ENCODE measurements around the gene KRT85. TPM values are rescaled to one million over a fixed set of nuclear protein-coding genes. Genes with fewer than 3 reads are reported as not detected.

The KRT85 gene
- total RNA-seq, 1 experiment from 2014 or later, result not detected

DNA sequence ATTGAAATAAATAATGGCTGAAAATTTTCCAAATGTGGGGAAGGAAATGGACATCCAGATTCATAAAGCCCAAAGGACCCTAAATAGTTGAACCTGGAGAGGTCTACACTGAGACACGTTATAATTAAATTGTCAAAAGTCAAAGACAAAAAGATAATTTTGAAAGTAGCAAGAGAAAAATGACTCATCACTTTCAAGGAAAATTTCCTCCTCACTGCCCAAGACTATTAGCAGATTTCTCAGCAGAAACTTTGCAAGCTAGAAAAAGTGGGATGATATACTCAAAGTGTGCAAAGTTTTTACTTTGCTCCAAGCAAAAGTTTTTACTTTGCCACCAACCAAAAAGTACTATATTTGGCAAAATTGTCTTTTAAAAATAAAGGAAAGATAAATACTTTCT lies 30.2 kb downstream of the KRT85 start:
- H3K79me2 ChIP-seq (ENCODE audit: low read depth), result no peaks in the 10 kb centered on the region
- H3K4me1 ChIP-seq (replicated peaks; ENCODE audit: insufficient read depth), result peaks cover 23% of the 10 kb centered on the region
- no peak overlapping the region for H3K4me3 ChIP-seq
- no peak overlapping the region for H3K4me2 ChIP-seq
- ChIA-PET POLR2A (ENCODE audit: unreplicated experiment) (interaction anchor here (0.6 kb wide), 1 partner anchor 145 kb away, joined by 8 read pairs; no protein-coding TSS in a partner anchor), CTCF (no interaction called here)
- no peaks in the 10 kb centered on the region for H3K27me3 ChIP-seq (ENCODE audit: insufficient read depth, low read depth)
- H3K27ac ChIP-seq, result peak overlapping the region; percentile 41
- H3F3A ChIP-seq (ENCODE audit: insufficient read depth, low read depth), result peaks cover 22% of the 10 kb centered on the region
- peak in 1 of 2 experiments; percentile 48 for DNase-seq
- intact Hi-C loops (cut with micrococcal nuclease; ENCODE audit: unreplicated experiment), result no loop called here
- H3K9me3 ChIP-seq (ENCODE audit: insufficient read depth, low read depth), result no peaks in the 10 kb centered on the region
- TF ChIP-seq CTCF (conservative IDR thresholded peaks at IDR 0.05), result no peak
- no peak for TF ChIP-seq EZH2 (IDR thresholded peaks at IDR 0.05; ENCODE audit: low read depth)
- H4K20me1 ChIP-seq (ENCODE audit: insufficient read depth), result no peaks in the 10 kb centered on the region
- H2AFZ ChIP-seq, result no peak overlapping the region
- BruUV-seq (replicated peaks), result no TSS peak
- no peaks in the 10 kb centered on the region for H3K36me3 ChIP-seq (ENCODE audit: low read depth)
- no peaks in the 10 kb centered on the region for H3K9me2 ChIP-seq (ENCODE audit: insufficient read depth)

DNA sequence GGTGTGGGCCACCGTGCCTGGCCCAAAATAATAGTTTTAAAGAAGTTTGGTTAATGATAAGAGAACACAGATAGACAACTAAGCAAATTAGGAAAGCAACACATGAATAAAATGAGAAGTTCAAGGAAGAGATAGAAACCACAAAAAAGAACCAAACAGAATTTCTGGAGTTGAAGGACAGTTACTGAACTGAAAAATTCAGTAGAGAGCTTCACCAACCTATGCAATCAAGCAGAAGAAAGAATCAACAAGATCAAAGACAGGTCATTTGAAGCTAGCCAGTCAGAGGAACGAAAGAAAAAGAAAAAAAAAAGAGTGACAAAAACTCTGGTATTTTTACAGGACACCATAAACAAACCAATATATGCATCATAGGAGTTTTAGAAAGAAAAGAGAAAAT lies 30.6 kb downstream of the KRT85 start:
- Histone ChIP-seq H4K20me1 (ENCODE audit: insufficient read depth) (no peaks in the 10 kb centered on the region), H3K79me2 (ENCODE audit: low read depth) (no peaks in the 10 kb centered on the region), H3F3A (ENCODE audit: insufficient read depth, low read depth) (peaks cover 22% of the 10 kb centered on the region), H3K27ac (peak overlapping the region; percentile 41), H3K27me3 (ENCODE audit: insufficient read depth, low read depth) (no peaks in the 10 kb centered on the region), H3K4me3 (no peak overlapping the region), H2AFZ (no peak overlapping the region), H3K9me2 (ENCODE audit: insufficient read depth) (no peaks in the 10 kb centered on the region), H3K36me3 (ENCODE audit: low read depth) (no peaks in the 10 kb centered on the region), H3K4me1 (replicated peaks; ENCODE audit: insufficient read depth) (peaks cover 23% of the 10 kb centered on the region), H3K4me2 (no peak overlapping the region), H3K9me3 (ENCODE audit: insufficient read depth, low read depth) (no peaks in the 10 kb centered on the region)
- POLR2A ChIA-PET (ENCODE audit: unreplicated experiment), result interaction anchor here (0.6 kb wide), 1 partner anchor 144 kb away, joined by 8 read pairs; no protein-coding TSS in a partner anchor
- CTCF ChIA-PET, result no interaction called here
- no TSS peak for BruUV-seq (replicated peaks)
- no peak for TF ChIP-seq CTCF (conservative IDR thresholded peaks at IDR 0.05)
- TF ChIP-seq EZH2 (IDR thresholded peaks at IDR 0.05; ENCODE audit: low read depth), result no peak
- intact Hi-C loops (cut with micrococcal nuclease; ENCODE audit: unreplicated experiment), result no loop called here
- DNase-seq, result no peak

DNA sequence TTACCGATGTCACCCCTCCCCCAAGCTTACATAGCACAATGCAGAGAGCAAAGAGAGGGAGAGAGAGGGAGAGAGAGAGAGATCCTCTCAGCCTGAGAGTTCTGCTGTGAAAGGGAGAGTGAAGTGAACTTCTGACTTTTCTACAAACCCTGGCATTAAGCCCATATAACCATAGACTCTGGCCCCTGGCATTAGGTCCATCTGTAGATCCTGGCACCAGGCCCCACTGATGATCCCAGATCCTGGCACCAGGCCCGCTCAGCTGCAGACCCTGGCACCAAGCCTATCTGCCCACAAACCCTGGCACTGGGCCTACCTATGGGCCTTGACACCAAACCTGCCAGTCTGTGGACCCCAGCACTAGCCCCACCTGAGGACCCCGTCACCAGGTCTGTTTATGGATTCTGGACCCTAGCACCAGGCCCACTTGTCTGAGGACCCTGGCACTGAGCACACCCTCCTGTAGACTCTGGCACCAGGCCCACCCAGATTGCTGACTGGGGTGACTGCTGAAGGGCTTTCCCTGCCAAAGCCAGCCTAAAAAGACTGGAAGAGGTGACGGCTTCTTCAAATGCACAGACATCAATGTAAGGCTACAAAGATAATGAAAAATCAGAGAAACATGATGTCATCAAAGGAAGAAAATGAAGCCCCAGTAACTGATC lies 31.6 kb downstream of the KRT85 start:
- Histone ChIP-seq H4K20me1 (ENCODE audit: insufficient read depth) (no peaks in the 10 kb centered on the region), H3K4me1 (replicated peaks; ENCODE audit: insufficient read depth) (peaks cover 23% of the 10 kb centered on the region), H3K79me2 (ENCODE audit: low read depth) (no peaks in the 10 kb centered on the region), H3K36me3 (ENCODE audit: low read depth) (no peaks in the 10 kb centered on the region), H3K9me2 (ENCODE audit: insufficient read depth) (no peaks in the 10 kb centered on the region), H3K27ac (no peak overlapping the region), H3F3A (ENCODE audit: insufficient read depth, low read depth) (peaks cover 22% of the 10 kb centered on the region), H2AFZ (no peak overlapping the region), H3K4me3 (no peak overlapping the region), H3K9me3 (ENCODE audit: insufficient read depth, low read depth) (no peaks in the 10 kb centered on the region), H3K27me3 (ENCODE audit: insufficient read depth, low read depth) (no peaks in the 10 kb centered on the region), H3K4me2 (no peak overlapping the region)
- CTCF ChIA-PET, result interaction anchor here (0.6 kb wide), 1 partner anchor 1326 kb away, joined by 4 read pairs; no protein-coding TSS in a partner anchor
- no peak for DNase-seq
- BruUV-seq (replicated peaks), result no TSS peak
- intact Hi-C loops (cut with micrococcal nuclease; ENCODE audit: unreplicated experiment), result no loop called here
- POLR2A ChIA-PET (ENCODE audit: unreplicated experiment), result no interaction called here
- TF ChIP-seq EZH2 (IDR thresholded peaks at IDR 0.05; ENCODE audit: low read depth) (no peak), CTCF (conservative IDR thresholded peaks at IDR 0.05) (no peak)

Measured in PC-9 (cell line).